SK-N-SH (cell line): Measurements from ENCODE around the gene NFATC2IP.

Source experiments
- POLR2AphosphoS5 ChIP-seq: IDR thresholded peaks from 2 replicates; pipeline ENCODE4 v1.6.1; 2012; ENCODE audit warnings: low read depth, low read length
- TF ChIP-seq, protein P1 (sequence below): fragments of 200-600 bp; sonication (generic); IDR thresholded peaks from 2 replicates; pipeline ENCODE4 v1.6.1; 2017; ENCODE audit warnings: antibody characterized with exemption, mild to moderate bottlenecking, moderate library complexity
- TF ChIP-seq, protein P2 (sequence below): IDR thresholded peaks from 2 replicates; pipeline ENCODE4; 2012

DNA sequence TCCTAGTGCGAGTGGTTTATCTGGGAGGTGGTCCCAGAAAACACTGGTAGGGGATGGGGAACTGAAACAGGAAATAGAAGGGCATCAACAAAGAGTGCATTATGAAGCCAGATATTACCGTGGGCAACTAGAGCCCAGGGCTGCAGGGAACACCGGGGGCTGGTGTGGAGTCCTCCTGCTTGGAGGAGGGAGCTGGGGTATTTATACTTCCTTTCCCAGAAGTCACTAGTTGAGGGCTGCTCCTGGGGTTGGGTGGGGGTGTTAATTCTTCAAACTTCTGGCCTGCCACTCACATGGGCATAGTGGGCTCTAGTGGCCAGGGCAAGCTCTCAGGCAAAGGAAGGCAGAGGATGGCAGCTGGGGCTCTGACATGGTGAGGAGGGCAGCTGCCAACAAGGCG, 48.8 kb downstream of the NFATC2IP start:
- TF ChIP-seq, protein P1, sequence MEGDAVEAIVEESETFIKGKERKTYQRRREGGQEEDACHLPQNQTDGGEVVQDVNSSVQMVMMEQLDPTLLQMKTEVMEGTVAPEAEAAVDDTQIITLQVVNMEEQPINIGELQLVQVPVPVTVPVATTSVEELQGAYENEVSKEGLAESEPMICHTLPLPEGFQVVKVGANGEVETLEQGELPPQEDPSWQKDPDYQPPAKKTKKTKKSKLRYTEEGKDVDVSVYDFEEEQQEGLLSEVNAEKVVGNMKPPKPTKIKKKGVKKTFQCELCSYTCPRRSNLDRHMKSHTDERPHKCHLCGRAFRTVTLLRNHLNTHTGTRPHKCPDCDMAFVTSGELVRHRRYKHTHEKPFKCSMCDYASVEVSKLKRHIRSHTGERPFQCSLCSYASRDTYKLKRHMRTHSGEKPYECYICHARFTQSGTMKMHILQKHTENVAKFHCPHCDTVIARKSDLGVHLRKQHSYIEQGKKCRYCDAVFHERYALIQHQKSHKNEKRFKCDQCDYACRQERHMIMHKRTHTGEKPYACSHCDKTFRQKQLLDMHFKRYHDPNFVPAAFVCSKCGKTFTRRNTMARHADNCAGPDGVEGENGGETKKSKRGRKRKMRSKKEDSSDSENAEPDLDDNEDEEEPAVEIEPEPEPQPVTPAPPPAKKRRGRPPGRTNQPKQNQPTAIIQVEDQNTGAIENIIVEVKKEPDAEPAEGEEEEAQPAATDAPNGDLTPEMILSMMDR = no peak
- TF ChIP-seq, protein P2, sequence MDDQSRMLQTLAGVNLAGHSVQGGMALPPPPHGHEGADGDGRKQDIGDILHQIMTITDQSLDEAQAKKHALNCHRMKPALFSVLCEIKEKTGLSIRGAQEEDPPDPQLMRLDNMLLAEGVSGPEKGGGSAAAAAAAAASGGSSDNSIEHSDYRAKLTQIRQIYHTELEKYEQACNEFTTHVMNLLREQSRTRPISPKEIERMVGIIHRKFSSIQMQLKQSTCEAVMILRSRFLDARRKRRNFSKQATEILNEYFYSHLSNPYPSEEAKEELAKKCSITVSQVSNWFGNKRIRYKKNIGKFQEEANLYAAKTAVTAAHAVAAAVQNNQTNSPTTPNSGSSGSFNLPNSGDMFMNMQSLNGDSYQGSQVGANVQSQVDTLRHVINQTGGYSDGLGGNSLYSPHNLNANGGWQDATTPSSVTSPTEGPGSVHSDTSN = no peak
- TF ChIP-seq POLR2AphosphoS5 = no peak
